Measurements from ENCODE around the gene KCNH1.
A peak's percentile ranks its signal among the peaks of the same experiment; 100 is the strongest.
"Not testable (repeated sequence)": the region's sequence is repeated elsewhere in the genome, so short reads cannot be mapped to it uniquely, and the experiment has no call there.

KCNH1 gene

GRCh38 chr1:211011128-211011527, 122.8 kb downstream of the KCNH1 start:
- DNase-seq (ENCODE audit: low read depth in 1 of 2, low spot score in 1 of 2) = not testable (repeated sequence)

DNA sequence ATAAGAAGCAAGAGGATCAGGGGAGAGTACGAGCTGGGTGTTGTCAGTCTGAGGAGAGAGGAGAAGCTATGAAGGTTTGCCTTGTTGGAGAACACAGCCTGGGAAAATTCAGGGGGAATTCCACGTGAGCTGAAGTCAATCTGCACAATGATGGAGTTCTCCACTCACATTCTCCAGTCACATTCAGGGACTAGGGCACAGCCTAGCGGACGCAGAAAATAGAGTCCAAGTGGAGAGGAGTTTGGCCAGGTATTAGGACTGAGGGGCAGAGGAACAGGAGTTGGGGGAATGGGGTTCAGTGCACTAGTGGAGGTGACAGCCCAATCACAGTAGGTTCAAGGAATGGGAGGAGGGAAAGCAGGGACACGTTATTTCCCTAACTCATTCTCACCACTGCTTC, 124.0 kb downstream of the KCNH1 start:
- DNase-seq (ENCODE audit: low read depth in 1 of 2, low spot score in 1 of 2) = no peak

GRCh38 chr1:211007830-211008229, 126.1 kb downstream of the KCNH1 start:
- no peak for DNase-seq (ENCODE audit: low read depth in 1 of 2, low spot score in 1 of 2)

GRCh38 chr1:210995931-210996330, 138.0 kb downstream of the KCNH1 start:
- DNase-seq (ENCODE audit: low read depth in 1 of 2, low spot score in 1 of 2) = not testable (repeated sequence)

- no peak for DNase-seq (ENCODE audit: low read depth in 1 of 2, low spot score in 1 of 2)
Measured at GRCh38 chr1:210992837-210993236, 141.1 kb downstream of the KCNH1 start.

DNA sequence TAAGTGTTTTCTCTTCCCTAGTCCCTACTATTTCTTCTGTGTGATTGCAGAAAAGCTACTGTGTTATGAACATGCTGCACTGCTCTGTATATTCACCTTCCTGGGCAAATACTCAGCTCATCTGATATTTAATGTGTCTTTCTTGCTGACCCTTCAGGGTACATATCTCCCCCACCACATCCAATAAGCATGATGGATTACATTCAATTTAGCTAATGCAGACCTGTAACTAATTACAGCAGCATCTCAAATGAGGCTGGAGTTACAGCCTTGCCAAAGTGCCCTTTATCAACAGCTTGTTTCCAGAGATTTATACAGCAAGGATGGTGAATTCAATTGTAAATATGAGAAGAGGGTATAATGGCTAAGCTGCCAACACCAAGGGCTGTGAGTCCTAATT, 144.0 kb downstream of the KCNH1 start:
- no peak for DNase-seq (ENCODE audit: low read depth in 1 of 2, low spot score in 1 of 2)

GRCh38 chr1:210981490-210981889, 152.5 kb downstream of the KCNH1 start:
- no peak for DNase-seq (ENCODE audit: low read depth in 1 of 2, low spot score in 1 of 2)

DNA sequence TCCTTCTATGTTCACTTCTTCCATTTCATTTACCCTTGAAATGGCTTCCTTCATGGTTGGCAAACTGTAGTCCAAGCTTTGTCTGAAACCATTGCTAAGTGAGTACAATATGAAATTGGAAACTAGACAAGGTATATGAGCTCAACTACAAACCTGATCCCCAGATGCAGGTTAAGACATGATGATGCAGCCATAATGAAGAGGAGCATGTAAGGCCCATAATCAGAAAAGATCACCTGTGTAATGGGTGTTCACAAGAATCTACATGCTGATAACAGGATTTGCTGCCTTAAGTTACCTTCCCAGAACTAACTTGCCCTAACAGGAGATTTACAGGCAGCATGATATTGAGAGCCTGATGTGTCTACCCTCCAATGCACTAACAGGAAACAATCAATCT, 153.9 kb downstream of the KCNH1 start:
- no peak for DNase-seq (ENCODE audit: low read depth in 1 of 2, low spot score in 1 of 2)

- no peak for DNase-seq (ENCODE audit: low read depth in 1 of 2, low spot score in 1 of 2)
Measured at GRCh38 chr1:210978974-210979354, 155.0 kb downstream of the KCNH1 start.

GRCh38 chr1:210978316-210978973, 155.5 kb downstream of the KCNH1 start:
- no peak for DNase-seq (ENCODE audit: low read depth in 1 of 2, low spot score in 1 of 2)

DNA sequence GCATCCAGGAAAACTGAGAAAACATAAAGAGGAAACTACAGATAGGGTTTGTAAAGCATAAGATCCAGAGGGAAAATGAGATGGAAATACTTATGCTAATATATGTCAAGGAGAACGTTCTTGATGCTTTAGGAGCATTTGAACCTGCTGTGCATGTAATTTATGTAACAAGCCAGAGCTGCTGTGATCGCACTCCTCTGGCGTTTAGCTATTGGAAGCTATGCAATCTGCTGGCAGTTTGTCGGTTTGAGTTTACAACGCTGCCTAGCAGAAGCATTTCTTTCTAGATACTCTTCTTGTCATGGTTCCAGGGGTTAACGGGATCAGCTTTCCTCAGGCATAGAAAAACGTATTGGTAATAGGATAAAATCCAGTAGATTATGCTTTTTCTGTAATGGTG, 182.7 kb downstream of the KCNH1 start:
- no peak for DNase-seq (ENCODE audit: low read depth in 1 of 2, low spot score in 1 of 2)

DNA sequence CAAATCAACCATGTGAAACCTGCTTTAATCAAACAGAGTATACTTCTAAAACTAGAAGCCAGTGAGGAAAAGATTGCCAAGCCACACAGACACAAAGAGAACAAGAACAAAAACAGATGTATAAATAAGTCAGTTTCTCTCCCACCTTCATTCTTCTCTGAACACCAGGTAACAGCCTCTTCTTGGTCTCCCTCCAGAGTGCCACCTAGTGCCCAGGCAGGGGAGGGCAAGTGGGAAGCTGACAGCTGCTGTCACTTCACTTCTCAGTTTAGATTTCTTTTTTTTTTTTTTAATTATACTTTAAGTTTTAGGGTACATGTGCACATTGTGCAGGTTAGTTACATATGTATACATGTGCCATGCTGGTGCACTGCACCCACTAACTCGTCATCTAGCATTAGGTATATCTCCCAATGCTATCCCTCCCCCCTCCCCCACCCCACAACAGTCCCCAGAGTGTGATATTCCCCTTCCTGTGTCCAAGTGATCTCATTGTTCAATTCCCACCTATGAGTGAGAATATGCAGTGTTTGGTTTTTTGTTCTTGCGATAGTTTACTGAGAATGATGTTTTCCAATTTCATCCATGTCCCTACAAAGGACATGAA, 183.9 kb downstream of the KCNH1 start:
- peak; percentile 13 to 30 for DNase-seq (ENCODE audit: low read depth in 1 of 2, low spot score in 1 of 2)

DNA sequence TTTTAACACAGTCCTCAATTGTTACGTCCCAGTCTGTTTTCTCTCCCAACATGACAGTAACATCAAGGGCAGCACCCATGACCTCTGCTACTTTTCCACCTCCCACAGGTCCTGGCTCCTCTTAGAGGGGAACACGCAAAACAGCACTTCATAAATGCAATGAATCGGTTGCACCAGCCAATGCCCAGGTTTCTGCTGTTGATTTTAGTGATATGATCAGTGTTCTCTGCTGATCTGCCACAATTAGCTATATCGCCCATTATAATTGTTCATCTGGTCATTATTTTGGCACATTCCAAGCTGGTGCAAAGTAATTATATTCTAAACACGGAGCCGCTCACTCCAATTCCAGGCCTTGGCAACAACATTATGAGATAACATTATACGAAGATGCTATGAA, 184.5 kb downstream of the KCNH1 start:
- DNase-seq (ENCODE audit: low read depth in 1 of 2, low spot score in 1 of 2) = no peak

GRCh38 chr1:210949039-210949438, 184.9 kb downstream of the KCNH1 start:
- DNase-seq (ENCODE audit: low read depth in 1 of 2, low spot score in 1 of 2) = no peak

DNA sequence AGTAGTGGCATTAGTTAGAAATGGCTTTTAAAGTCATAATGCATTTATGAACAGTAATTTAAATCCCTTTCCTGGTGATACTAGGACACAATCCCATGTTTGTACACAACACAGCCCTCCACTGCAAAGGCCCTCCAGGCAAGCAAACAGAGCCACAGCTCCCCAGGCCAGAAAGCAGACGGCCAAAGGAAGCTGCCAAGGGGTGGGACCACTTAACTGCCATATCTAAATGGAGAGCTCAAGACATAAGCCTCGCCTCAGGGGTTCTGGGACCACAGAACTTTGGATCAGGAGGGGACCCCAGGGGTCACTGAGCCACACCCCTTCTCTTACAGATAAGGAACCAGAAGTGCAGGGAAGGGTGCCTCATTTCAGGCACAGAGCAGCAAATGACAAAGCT, 189.7 kb downstream of the KCNH1 start:
- DNase-seq (ENCODE audit: low read depth in 1 of 2, low spot score in 1 of 2) = no peak

DNA sequence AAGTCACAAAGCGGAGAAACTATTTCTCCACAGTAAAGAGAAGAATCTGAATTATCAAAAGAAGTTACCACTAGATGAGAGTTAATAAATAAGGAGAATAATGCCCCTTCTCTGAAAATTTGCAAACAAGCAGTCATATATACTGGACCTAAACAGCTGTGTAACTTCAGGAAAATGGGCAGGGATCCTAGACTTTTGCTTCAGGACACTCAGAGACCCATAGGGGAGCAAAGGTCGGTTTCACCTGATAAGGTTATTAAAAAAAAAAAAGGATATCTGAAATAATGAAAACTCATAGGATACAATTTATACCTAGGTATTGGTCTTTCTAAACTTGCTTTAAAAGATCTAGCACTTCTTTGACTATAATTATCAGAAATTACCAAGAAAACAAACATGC, 191.4 kb downstream of the KCNH1 start:
- no peak for DNase-seq (ENCODE audit: low read depth in 1 of 2, low spot score in 1 of 2)

- no peak for DNase-seq (ENCODE audit: low read depth in 1 of 2, low spot score in 1 of 2)
Measured at GRCh38 chr1:210940081-210940617, 193.8 kb downstream of the KCNH1 start.

DNA sequence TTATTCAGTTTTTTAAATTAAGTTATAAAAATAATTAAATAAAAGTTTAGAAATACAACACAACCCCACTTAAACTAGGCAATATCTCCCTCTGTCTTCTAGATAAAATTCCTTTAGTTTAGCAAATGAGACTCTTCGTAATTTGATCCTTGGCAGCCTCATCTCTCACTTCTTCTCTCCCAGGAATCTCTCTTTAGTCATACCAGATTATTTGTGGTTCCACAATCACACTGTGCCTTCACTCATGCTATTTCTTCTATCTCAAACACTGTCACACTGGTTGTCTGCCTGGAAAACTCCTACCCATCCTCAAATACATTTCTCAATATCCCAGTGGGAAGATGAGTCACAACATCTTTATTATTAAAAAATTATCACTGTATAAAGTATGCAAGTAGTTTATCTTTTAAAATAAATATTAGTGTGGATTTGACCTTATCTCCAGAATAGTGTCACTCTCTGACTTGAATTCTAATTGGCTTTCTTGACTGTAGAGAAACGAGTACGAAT, 195.5 kb downstream of the KCNH1 start:
- DNase-seq (ENCODE audit: low read depth in 1 of 2, low spot score in 1 of 2) = no peak

GRCh38 chr1:210937846-210938245, 196.1 kb downstream of the KCNH1 start:
- no peak for DNase-seq (ENCODE audit: low read depth in 1 of 2, low spot score in 1 of 2)

DNA sequence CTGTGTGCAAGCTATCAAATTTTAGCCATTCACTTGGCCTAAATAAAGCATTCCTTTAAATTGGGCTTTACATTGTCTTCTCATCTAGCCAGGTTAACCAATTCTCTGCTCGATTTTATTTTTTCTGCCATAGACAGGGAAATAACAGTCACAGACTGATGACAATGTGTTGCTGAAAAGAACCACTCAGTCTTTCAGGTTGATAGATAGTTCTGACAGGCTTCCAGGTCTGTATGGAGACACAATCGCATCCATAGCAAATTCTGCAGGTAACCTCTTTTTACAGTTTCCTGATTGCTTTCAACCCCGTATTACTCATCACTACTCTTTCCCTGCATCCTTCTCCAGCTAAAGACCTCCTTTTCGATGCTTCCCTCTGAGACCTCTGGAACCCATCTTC, 198.0 kb downstream of the KCNH1 start:
- no peak for DNase-seq (ENCODE audit: low read depth in 1 of 2, low spot score in 1 of 2)

DNA sequence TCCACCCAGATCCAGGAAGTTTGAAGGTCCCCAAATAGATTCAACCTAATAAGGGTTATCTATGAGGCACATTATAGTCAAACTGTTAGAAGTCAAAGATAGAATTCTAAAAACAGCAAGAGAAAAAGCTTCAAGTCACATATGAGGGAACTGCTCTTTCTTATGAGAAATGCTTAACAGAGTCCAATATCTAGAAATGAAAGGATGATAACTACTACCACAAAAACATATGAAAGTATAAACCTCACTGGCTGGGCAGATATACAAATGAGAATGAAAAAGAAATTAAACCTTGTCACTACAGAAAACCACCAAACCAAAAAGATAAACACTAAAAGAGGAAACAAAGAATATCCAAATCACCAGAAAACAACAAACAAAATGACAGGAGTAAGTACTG, 201.8 kb downstream of the KCNH1 start:
- no peak for DNase-seq (ENCODE audit: low read depth in 1 of 2, low spot score in 1 of 2)

DNA sequence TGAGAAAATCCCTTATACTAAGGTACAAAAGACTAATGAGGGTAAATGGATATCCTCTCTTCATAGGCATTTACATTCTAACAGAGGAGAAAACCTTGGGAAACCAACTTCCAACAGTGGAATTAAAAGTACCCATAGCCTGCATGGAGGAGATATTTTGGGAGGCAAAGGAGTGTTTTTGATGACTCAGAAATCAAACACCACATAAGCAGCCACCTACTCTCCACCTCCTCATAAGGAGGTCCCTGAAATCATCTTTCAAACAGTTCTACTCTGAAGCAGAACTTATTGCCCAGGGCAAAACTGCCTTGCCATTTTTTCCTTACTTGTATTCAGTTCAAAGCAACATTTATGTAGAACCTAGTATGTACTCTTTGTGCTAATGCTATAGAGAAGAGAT, 211.3 kb downstream of the KCNH1 start:
- DNase-seq (ENCODE audit: low read depth in 1 of 2, low spot score in 1 of 2) = no peak
